ENCODE data around the gene NIPBL.
"Not testable (repeated sequence)": the region's sequence is repeated elsewhere in the genome, so short reads cannot be mapped to it uniquely, and the experiment has no call there.

The NIPBL gene

GRCh38 chr5:36904677-36905076 lies 28.1 kb downstream of the NIPBL start:
- DNase-seq = no peak
- H3K27me3 Mint-ChIP-seq = no peaks in the 10 kb centered on the region
- H3K4me3 Mint-ChIP-seq = no peak overlapping the region
- H3K4me1 Mint-ChIP-seq (ENCODE audit: low read depth) = peaks cover 78% of the 10 kb centered on the region
- no peak overlapping the region for H3K27ac Mint-ChIP-seq
- H3K9me3 Mint-ChIP-seq = peaks cover 14% of the 10 kb centered on the region
- H3K36me3 Mint-ChIP-seq (ENCODE audit: low read depth) = peaks cover 9% of the 10 kb centered on the region

GRCh38 chr5:36908544-36909260 lies 32.1 kb downstream of the NIPBL start:
- H3K9me3 Mint-ChIP-seq = peaks cover 3% of the 10 kb centered on the region
- no peak for DNase-seq
- no peak overlapping the region for H3K27ac Mint-ChIP-seq
- H3K4me1 Mint-ChIP-seq (ENCODE audit: low read depth) = peaks cover 53% of the 10 kb centered on the region
- no peak overlapping the region for H3K4me3 Mint-ChIP-seq
- H3K27me3 Mint-ChIP-seq = no peaks in the 10 kb centered on the region
- H3K36me3 Mint-ChIP-seq (ENCODE audit: low read depth) = no peaks in the 10 kb centered on the region

GRCh38 chr5:36915653-36916052 lies 39.1 kb downstream of the NIPBL start:
- Mint-ChIP-seq H3K36me3 (ENCODE audit: low read depth) (peaks cover 11% of the 10 kb centered on the region), H3K27me3 (no peaks in the 10 kb centered on the region), H3K9me3 (peaks cover 4% of the 10 kb centered on the region), H3K4me1 (ENCODE audit: low read depth) (peaks cover 44% of the 10 kb centered on the region), H3K4me3 (no peak overlapping the region), H3K27ac (no peak overlapping the region)
- no peak for DNase-seq

- H3K4me1 Mint-ChIP-seq (ENCODE audit: low read depth) = peaks cover 51% of the 10 kb centered on the region
- not testable (repeated sequence) for H3K27me3 Mint-ChIP-seq, H3K4me3 Mint-ChIP-seq
These were observed 40.0 kb downstream of the NIPBL start for GRCh38 chr5:36916614-36917013.

GRCh38 chr5:36917358-36917757 lies 40.8 kb downstream of the NIPBL start:
- Mint-ChIP-seq H3K36me3 (ENCODE audit: low read depth) (peaks cover 11% of the 10 kb centered on the region), H3K4me1 (ENCODE audit: low read depth) (peaks cover 53% of the 10 kb centered on the region)
- DNase-seq, H3K27ac Mint-ChIP-seq, H3K9me3 Mint-ChIP-seq, H3K27me3 Mint-ChIP-seq, H3K4me3 Mint-ChIP-seq: not testable (repeated sequence)

More at GRCh38 chr5:36916614-36917013, 40.0 kb downstream of the NIPBL start:
- H3K27ac Mint-ChIP-seq, H3K9me3 Mint-ChIP-seq, DNase-seq: not testable (repeated sequence)
- peaks cover 11% of the 10 kb centered on the region for H3K36me3 Mint-ChIP-seq (ENCODE audit: low read depth)

- Mint-ChIP-seq H3K27ac (no peak overlapping the region), H3K9me3 (peaks cover 4% of the 10 kb centered on the region), H3K4me3 (no peak overlapping the region), H3K27me3 (no peaks in the 10 kb centered on the region), H3K4me1 (ENCODE audit: low read depth) (peaks cover 50% of the 10 kb centered on the region), H3K36me3 (ENCODE audit: low read depth) (peaks cover 11% of the 10 kb centered on the region)
- DNase-seq = no peak
These were observed 42.7 kb downstream of the NIPBL start for GRCh38 chr5:36919238-36919637.

- Mint-ChIP-seq H3K36me3 (ENCODE audit: low read depth) (peaks cover 11% of the 10 kb centered on the region), H3K4me3 (no peak overlapping the region), H3K27me3 (no peaks in the 10 kb centered on the region), H3K9me3 (peaks cover 4% of the 10 kb centered on the region), H3K4me1 (ENCODE audit: low read depth) (peaks cover 51% of the 10 kb centered on the region), H3K27ac (no peak overlapping the region)
- DNase-seq = no peak
These were observed 43.1 kb downstream of the NIPBL start for GRCh38 chr5:36919650-36920049.

- H3K27ac Mint-ChIP-seq = no peak overlapping the region
- H3K27me3 Mint-ChIP-seq = no peaks in the 10 kb centered on the region
- peaks cover 9% of the 10 kb centered on the region for H3K36me3 Mint-ChIP-seq (ENCODE audit: low read depth)
- peaks cover 4% of the 10 kb centered on the region for H3K9me3 Mint-ChIP-seq
- H3K4me1 Mint-ChIP-seq (ENCODE audit: low read depth) = peaks cover 72% of the 10 kb centered on the region
- no peak for DNase-seq
- H3K4me3 Mint-ChIP-seq = peak overlapping the region; percentile 19
These were observed 52.4 kb downstream of the NIPBL start for GRCh38 chr5:36928947-36929346.

- Mint-ChIP-seq H3K27me3 (no peaks in the 10 kb centered on the region), H3K36me3 (ENCODE audit: low read depth) (peaks cover 9% of the 10 kb centered on the region), H3K4me1 (ENCODE audit: low read depth) (peaks cover 73% of the 10 kb centered on the region), H3K27ac (no peak overlapping the region), H3K9me3 (peaks cover 4% of the 10 kb centered on the region), H3K4me3 (peak overlapping the region; percentile 19)
- no peak for DNase-seq
These were observed 52.9 kb downstream of the NIPBL start for GRCh38 chr5:36929438-36929837.

GRCh38 chr5:36932056-36932455 lies 55.5 kb downstream of the NIPBL start:
- peaks cover 82% of the 10 kb centered on the region for H3K4me1 Mint-ChIP-seq (ENCODE audit: low read depth)
- no peak overlapping the region for H3K27ac Mint-ChIP-seq
- H3K4me3 Mint-ChIP-seq = no peak overlapping the region
- H3K9me3 Mint-ChIP-seq = no peaks in the 10 kb centered on the region
- peaks cover 2% of the 10 kb centered on the region for H3K36me3 Mint-ChIP-seq (ENCODE audit: low read depth)
- no peaks in the 10 kb centered on the region for H3K27me3 Mint-ChIP-seq
- no peak for DNase-seq

GRCh38 chr5:36932699-36933098 lies 56.1 kb downstream of the NIPBL start:
- Mint-ChIP-seq H3K27ac (no peak overlapping the region), H3K36me3 (ENCODE audit: low read depth) (peaks cover 2% of the 10 kb centered on the region), H3K9me3 (no peaks in the 10 kb centered on the region), H3K27me3 (no peaks in the 10 kb centered on the region), H3K4me1 (ENCODE audit: low read depth) (peaks cover 81% of the 10 kb centered on the region), H3K4me3 (no peak overlapping the region)
- DNase-seq = no peak

GRCh38 chr5:36934740-36935356 lies 58.3 kb downstream of the NIPBL start:
- Mint-ChIP-seq H3K4me1 (ENCODE audit: low read depth) (peaks cover 76% of the 10 kb centered on the region), H3K27ac (peak overlapping the region; percentile 56), H3K9me3 (no peaks in the 10 kb centered on the region), H3K4me3 (no peak overlapping the region), H3K27me3 (no peaks in the 10 kb centered on the region), H3K36me3 (ENCODE audit: low read depth) (peaks cover 5% of the 10 kb centered on the region)
- no peak for DNase-seq

GRCh38 chr5:36935805-36936204 lies 59.2 kb downstream of the NIPBL start:
- Mint-ChIP-seq H3K4me1 (ENCODE audit: low read depth) (peaks cover 75% of the 10 kb centered on the region), H3K36me3 (ENCODE audit: low read depth) (peaks cover 5% of the 10 kb centered on the region), H3K27ac (no peak overlapping the region), H3K4me3 (no peak overlapping the region), H3K9me3 (no peaks in the 10 kb centered on the region), H3K27me3 (no peaks in the 10 kb centered on the region)
- no peak for DNase-seq

- no peaks in the 10 kb centered on the region for H3K27me3 Mint-ChIP-seq
- no peaks in the 10 kb centered on the region for H3K9me3 Mint-ChIP-seq
- no peak overlapping the region for H3K27ac Mint-ChIP-seq
- no peak overlapping the region for H3K4me3 Mint-ChIP-seq
- peaks cover 76% of the 10 kb centered on the region for H3K4me1 Mint-ChIP-seq (ENCODE audit: low read depth)
- H3K36me3 Mint-ChIP-seq (ENCODE audit: low read depth) = peaks cover 5% of the 10 kb centered on the region
- DNase-seq = no peak
These were observed 59.7 kb downstream of the NIPBL start for GRCh38 chr5:36936309-36936708.

GRCh38 chr5:36938129-36938528 lies 61.6 kb downstream of the NIPBL start:
- H3K36me3 Mint-ChIP-seq (ENCODE audit: low read depth) = peaks cover 3% of the 10 kb centered on the region
- no peak overlapping the region for H3K27ac Mint-ChIP-seq
- H3K4me1 Mint-ChIP-seq (ENCODE audit: low read depth) = peaks cover 65% of the 10 kb centered on the region

More at GRCh38 chr5:36938129-36938528, 61.6 kb downstream of the NIPBL start:
- no peaks in the 10 kb centered on the region for H3K9me3 Mint-ChIP-seq
- no peak overlapping the region for H3K4me3 Mint-ChIP-seq
- DNase-seq = no peak
- H3K27me3 Mint-ChIP-seq = no peaks in the 10 kb centered on the region
